ENCODE data around the gene HSPA9. TPM values are rescaled to one million over a fixed set of nuclear protein-coding genes. Genes with fewer than 3 reads are reported as not detected.

Gene HSPA9
- polyA plus RNA-seq, 1 donor from 2014 or later, result 280 TPM

GRCh38 chr5:138563340-138564118 lies 11.7 kb downstream of the HSPA9 start:
- no peaks in the 10 kb centered on the region for H4K20me1 ChIP-seq (ENCODE audit: insufficient read depth)
- no peaks in the 10 kb centered on the region for H3F3A ChIP-seq (ENCODE audit: insufficient read depth, low read length, poor library complexity, severe bottlenecking)
- no peak overlapping the region for H3K4me2 ChIP-seq (ENCODE audit: low read length)
- no peaks in the 10 kb centered on the region for H3K9me3 ChIP-seq (ENCODE audit: low read length)
- H3K36me3 ChIP-seq (ENCODE audit: insufficient read depth, low read length), result peaks cover 4% of the 10 kb centered on the region
- H3K9me2 ChIP-seq (ENCODE audit: insufficient read depth, low read length), result no peaks in the 10 kb centered on the region
- no peak for TF ChIP-seq RAD21 (conservative IDR thresholded peaks at IDR 0.05)
- no peak for TF ChIP-seq MXI1 (conservative IDR thresholded peaks at IDR 0.05; ENCODE audit: poor library complexity, severe bottlenecking)
- no peak for TF ChIP-seq SMC3 (conservative IDR thresholded peaks at IDR 0.05; ENCODE audit: poor library complexity)
- no peak overlapping the region for H3K27ac ChIP-seq (ENCODE audit: low read length)
- no peak overlapping the region for H3K9ac ChIP-seq (ENCODE audit: low read length)
- no peak overlapping the region for H3K4me3 ChIP-seq (ENCODE audit: low read length)
- peaks cover 7% of the 10 kb centered on the region for H3K79me2 ChIP-seq (replicated peaks; ENCODE audit: insufficient read depth, low read length)
- no peak overlapping the region for H2AFZ ChIP-seq (ENCODE audit: low read depth, low read length)
- H3K27me3 ChIP-seq (ENCODE audit: insufficient read depth, low read depth, low read length), result no peaks in the 10 kb centered on the region

DNA sequence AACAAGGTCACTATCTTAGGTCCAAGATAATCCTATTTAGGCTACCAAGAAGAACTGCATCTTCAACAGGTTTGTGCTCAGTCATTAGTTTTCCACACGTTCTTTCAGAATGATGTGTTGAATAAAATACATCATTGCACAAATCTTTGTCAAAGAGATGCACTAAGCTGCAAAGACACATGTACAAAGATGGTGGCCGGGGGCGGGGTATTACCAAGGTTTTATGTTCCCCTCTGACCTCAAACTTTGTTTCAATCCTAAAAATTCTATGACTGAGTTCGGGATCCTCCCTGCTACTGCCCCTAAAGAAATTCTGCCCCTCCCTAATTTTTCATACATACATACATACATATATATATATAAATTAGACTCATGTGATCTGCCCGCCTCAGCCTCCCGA lies 14.2 kb downstream of the HSPA9 start:
- H3K9me3 ChIP-seq (ENCODE audit: low read length), result no peaks in the 10 kb centered on the region
- TF ChIP-seq RAD21 (conservative IDR thresholded peaks at IDR 0.05) (no peak), POLR2AphosphoS5 (IDR thresholded peaks at IDR 0.05) (no peak), MXI1 (conservative IDR thresholded peaks at IDR 0.05; ENCODE audit: poor library complexity, severe bottlenecking) (no peak), EZH2 (IDR thresholded peaks at IDR 0.05; ENCODE audit: borderline replicate concordance, insufficient read depth, low read length, poor library complexity, severe bottlenecking) (no peak), REST (IDR thresholded peaks at IDR 0.05; ENCODE audit: borderline replicate concordance) (no peak), EP300 (conservative IDR thresholded peaks at IDR 0.05; ENCODE audit: poor library complexity, severe bottlenecking) (no peak)
- no peaks in the 10 kb centered on the region for H3F3A ChIP-seq (ENCODE audit: insufficient read depth, low read length, poor library complexity, severe bottlenecking)
- H3K27ac ChIP-seq (ENCODE audit: low read length), result no peak overlapping the region
- no peak overlapping the region for H3K9ac ChIP-seq (ENCODE audit: low read length)
- H3K9me2 ChIP-seq (ENCODE audit: insufficient read depth, low read length), result no peaks in the 10 kb centered on the region
- peaks cover 7% of the 10 kb centered on the region for H3K79me2 ChIP-seq (replicated peaks; ENCODE audit: insufficient read depth, low read length)
- peaks cover 2% of the 10 kb centered on the region for H4K20me1 ChIP-seq (ENCODE audit: insufficient read depth)
- H3K4me2 ChIP-seq (ENCODE audit: low read length), result no peak overlapping the region
- H2AFZ ChIP-seq (ENCODE audit: low read depth, low read length), result no peak overlapping the region
- H3K4me3 ChIP-seq (ENCODE audit: low read length), result no peak overlapping the region
- H3K27me3 ChIP-seq (ENCODE audit: insufficient read depth, low read depth, low read length), result no peaks in the 10 kb centered on the region
- peaks cover 14% of the 10 kb centered on the region for H3K36me3 ChIP-seq (ENCODE audit: insufficient read depth, low read length)

DNA sequence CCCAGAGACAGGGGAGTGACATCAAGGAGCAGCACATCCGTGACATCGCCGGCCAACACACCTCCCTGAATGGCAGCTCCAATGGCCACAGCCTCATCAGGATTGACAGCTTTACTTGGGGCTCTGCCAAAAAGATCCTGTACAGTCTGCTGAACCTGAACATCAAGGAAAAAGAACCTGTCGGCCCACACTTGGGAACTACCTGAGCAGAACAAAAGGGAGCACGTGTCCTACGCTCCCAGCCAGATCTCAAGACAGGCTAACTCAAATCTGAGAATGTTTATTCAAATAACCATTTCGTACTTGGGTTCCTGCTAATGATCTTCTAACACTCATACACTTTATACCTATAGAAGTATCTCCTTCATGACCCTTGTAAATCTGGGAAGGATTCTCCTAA lies 15.3 kb downstream of the HSPA9 start:
- Histone ChIP-seq H3K4me2 (ENCODE audit: low read length) (no peak overlapping the region), H3F3A (ENCODE audit: insufficient read depth, low read length, poor library complexity, severe bottlenecking) (no peaks in the 10 kb centered on the region), H3K79me2 (replicated peaks; ENCODE audit: insufficient read depth, low read length) (peaks cover 3% of the 10 kb centered on the region), H3K27ac (ENCODE audit: low read length) (no peak overlapping the region), H3K36me3 (ENCODE audit: insufficient read depth, low read length) (peaks cover 14% of the 10 kb centered on the region), H2AFZ (ENCODE audit: low read depth, low read length) (no peak overlapping the region), H4K20me1 (ENCODE audit: insufficient read depth) (peaks cover 2% of the 10 kb centered on the region), H3K4me3 (ENCODE audit: low read length) (no peak overlapping the region), H3K27me3 (ENCODE audit: insufficient read depth, low read depth, low read length) (no peaks in the 10 kb centered on the region), H3K9me3 (ENCODE audit: low read length) (no peaks in the 10 kb centered on the region), H3K9ac (ENCODE audit: low read length) (no peak overlapping the region), H3K9me2 (ENCODE audit: insufficient read depth, low read length) (no peaks in the 10 kb centered on the region)
- TF ChIP-seq CTCF (IDR thresholded peaks at IDR 0.05; ENCODE audit: poor library complexity, severe bottlenecking) (no peak), POLR2AphosphoS5 (IDR thresholded peaks at IDR 0.05) (no peak), REST (IDR thresholded peaks at IDR 0.05; ENCODE audit: borderline replicate concordance) (no peak), SMC3 (conservative IDR thresholded peaks at IDR 0.05; ENCODE audit: poor library complexity) (no peak), MXI1 (conservative IDR thresholded peaks at IDR 0.05; ENCODE audit: poor library complexity, severe bottlenecking) (no peak), EZH2 (IDR thresholded peaks at IDR 0.05; ENCODE audit: borderline replicate concordance, insufficient read depth, low read length, poor library complexity, severe bottlenecking) (no peak)

Measured in neural cell (in vitro differentiated cells).